ENCODE data around the gene ACTR6.

The ACTR6 gene

GRCh38 chr12:100215209-100215608, 14.6 kb downstream of the ACTR6 start:
- TF ChIP-seq CTCF (IDR thresholded peaks at IDR 0.05), result no peak

- no peak for TF ChIP-seq CTCF (IDR thresholded peaks at IDR 0.05)
Measured at GRCh38 chr12:100216337-100216736, 15.7 kb downstream of the ACTR6 start.

- no peak for TF ChIP-seq CTCF (IDR thresholded peaks at IDR 0.05)
Measured at GRCh38 chr12:100219328-100220109, 18.9 kb downstream of the ACTR6 start.

GRCh38 chr12:100221523-100221922, 20.9 kb downstream of the ACTR6 start:
- no peak for TF ChIP-seq CTCF (IDR thresholded peaks at IDR 0.05)

GRCh38 chr12:100225491-100225890, 24.9 kb downstream of the ACTR6 start:
- no peak for TF ChIP-seq CTCF (IDR thresholded peaks at IDR 0.05)

- TF ChIP-seq CTCF (IDR thresholded peaks at IDR 0.05), result peak; percentile 46
Measured at GRCh38 chr12:100229036-100229635, 28.5 kb downstream of the ACTR6 start.

- no peak for TF ChIP-seq CTCF (IDR thresholded peaks at IDR 0.05)
Measured at GRCh38 chr12:100229876-100230275, 29.3 kb downstream of the ACTR6 start.
